HG02763 (cell line): ENCODE results near the gene GCH1.
"Not testable (repeated sequence)": the region's sequence is repeated elsewhere in the genome, so short reads cannot be mapped to it uniquely, and the experiment has no call there.

Experiments used
- ATAC-seq: cut with Tn5 transposase; IDR thresholded peaks from one replicate; pipeline ENCODE4 v1.9.1; 2021; ENCODE audit warnings: mild to moderate bottlenecking, moderate library complexity; ENCODE audit not compliant: unreplicated experiment

The GCH1 gene

GRCh38 chr14:54875648-54876047, 27.0 kb downstream of the GCH1 start:
- ATAC-seq, result not testable (repeated sequence)

- ATAC-seq, result not testable (repeated sequence)
Measured at GRCh38 chr14:54870154-54871090, 32.2 kb downstream of the GCH1 start.

- no peak for ATAC-seq
Measured at GRCh38 chr14:54867011-54867410, 35.6 kb downstream of the GCH1 start.

- no peak for ATAC-seq
Measured at GRCh38 chr14:54866588-54866987, 36.0 kb downstream of the GCH1 start.

- ATAC-seq, result no peak
Measured at GRCh38 chr14:54864526-54864925, 38.1 kb downstream of the GCH1 start.

GRCh38 chr14:54857830-54858269, 44.8 kb downstream of the GCH1 start:
- no peak for ATAC-seq

GRCh38 chr14:54856152-54856551, 46.5 kb downstream of the GCH1 start:
- no peak for ATAC-seq

- ATAC-seq, result peak; percentile 48
Measured at GRCh38 chr14:54854181-54854580, 48.4 kb downstream of the GCH1 start.

- ATAC-seq, result no peak
Measured at GRCh38 chr14:54853339-54853738, 49.3 kb downstream of the GCH1 start.

- no peak for ATAC-seq
Measured at GRCh38 chr14:54852215-54852614, 50.4 kb downstream of the GCH1 start.

- ATAC-seq, result no peak
Measured at GRCh38 chr14:54848910-54849309, 53.7 kb downstream of the GCH1 start.

GRCh38 chr14:54845641-54846040, 57.0 kb downstream of the GCH1 start:
- no peak for ATAC-seq

GRCh38 chr14:54844479-54844878, 58.1 kb downstream of the GCH1 start:
- ATAC-seq, result no peak

- no peak for ATAC-seq
Measured at GRCh38 chr14:54840798-54841197, 61.8 kb downstream of the GCH1 start.

- no peak for ATAC-seq
Measured at GRCh38 chr14:54840336-54840735, 62.3 kb downstream of the GCH1 start.

GRCh38 chr14:54839701-54840119, 62.9 kb downstream of the GCH1 start:
- no peak for ATAC-seq

- no peak for ATAC-seq
Measured at GRCh38 chr14:54838931-54839512, 63.6 kb downstream of the GCH1 start.

- ATAC-seq, result no peak
Measured at GRCh38 chr14:54837508-54838149, 65.0 kb downstream of the GCH1 start.

GRCh38 chr14:54836231-54836630, 66.4 kb downstream of the GCH1 start:
- ATAC-seq, result no peak

GRCh38 chr14:54834727-54835126, 67.9 kb downstream of the GCH1 start:
- ATAC-seq, result no peak

GRCh38 chr14:54834081-54834480, 68.5 kb downstream of the GCH1 start:
- no peak for ATAC-seq

- ATAC-seq, result no peak
Measured at GRCh38 chr14:54830650-54831049, 72.0 kb downstream of the GCH1 start.
